CD4-positive, alpha-beta T cell (primary cell): ENCODE results near the gene RAD21L1. TPM values are rescaled to one million over a fixed set of nuclear protein-coding genes. Genes with fewer than 3 reads are reported as not detected.

Experiments used
- ATAC-seq: fragments of 200-7000 bp; cut with Tn5 transposase; one replicate; pipeline ENCODE4 v1.10.0; 2022; ENCODE audit warnings: mild to moderate bottlenecking; ENCODE audit not compliant: poor library complexity
- CTCF ChIA-PET: fragments of 350-600 bp; sonication (Branson Sonifier 250); formaldehyde crosslinking; loops from one replicate; lab custom pipeline; 2021; ENCODE audit warnings: antibody characterized with exemption, inconsistent platforms; lab: Charles Lee
- POLR2A ChIA-PET: fragments of 350-600 bp; sonication (Branson Sonifier 250); formaldehyde crosslinking; loops from one replicate; lab custom pipeline; 2021; ENCODE audit warnings: antibody characterized with exemption, inconsistent platforms; lab: Charles Lee
- DNase-seq, 14 experiments: peaks; one replicate each; pipeline ENCODE4 v3.0.0-alpha.2; 2013 to 2020; ENCODE audit warnings: mixed read lengths in 2 of 14
- H3K27ac ChIP-seq, 2 donors: one replicate each; pipeline versions ENCODE4 v1.5.1 to v1.7.0; 2013; ENCODE audit warnings: low read length in 2 of 2, low read depth in 1 of 2, mild to moderate bottlenecking in 1 of 2
- H3K27me3 ChIP-seq, 2 experiments: 1 replicate in 1 of 2; 2 replicates in 1 of 2; pipeline versions ENCODE4 v1.6.1 to v1.7.0; 2013; ENCODE audit warnings: low read length in 2 of 2, control low read depth in 1 of 2, mild to moderate bottlenecking in 1 of 2, moderate library complexity in 1 of 2; ENCODE audit not compliant: insufficient read depth in 2 of 2, control insufficient read depth in 1 of 2
- H3K36me3 ChIP-seq: one replicate; pipeline ENCODE4 v1.6.1; 2013; ENCODE audit warnings: low read length, control low read depth; ENCODE audit not compliant: insufficient read depth
- H3K4me1 ChIP-seq: one replicate; pipeline ENCODE4 v1.6.1; 2013; ENCODE audit warnings: low read length, control low read depth; ENCODE audit not compliant: insufficient read depth
- H3K4me3 ChIP-seq: one replicate; pipeline ENCODE4 v1.5.1; 2013; ENCODE audit warnings: mild to moderate bottlenecking, low read length, moderate library complexity
- H3K9me3 ChIP-seq, 2 experiments: 1 replicate in 1 of 2; 2 replicates in 1 of 2; pipeline versions ENCODE4 v1.6.1 to v1.7.0; 2013; ENCODE audit warnings: low read length in 2 of 2, mild to moderate bottlenecking in 2 of 2, control low read depth in 1 of 2, moderate library complexity in 1 of 2; ENCODE audit not compliant: control insufficient read depth in 1 of 2, insufficient read depth in 1 of 2
- H3K27ac Mint-ChIP-seq: one replicate; pipeline ENCODE4 v1.8.0; 2020; ENCODE audit warnings: mixed read lengths
- H3K27me3 Mint-ChIP-seq: one replicate; pipeline ENCODE4 v1.8.0; 2021; ENCODE audit warnings: mixed read lengths
- H3K36me3 Mint-ChIP-seq: one replicate; pipeline ENCODE4 v1.8.0; 2021; ENCODE audit warnings: low read depth, mixed read lengths
- H3K4me1 Mint-ChIP-seq: one replicate; pipeline ENCODE4 v1.8.0; 2021; ENCODE audit warnings: low read depth, mixed read lengths
- H3K4me3 Mint-ChIP-seq: one replicate; pipeline ENCODE4 v1.8.0; 2020; ENCODE audit warnings: mild to moderate bottlenecking, mixed read lengths
- H3K9me3 Mint-ChIP-seq: one replicate; pipeline ENCODE4 v1.8.0; 2020; ENCODE audit warnings: mixed read lengths
- CTCF ChIP-seq: fragments of 200-600 bp; IDR thresholded peaks from one replicate; pipeline ENCODE4 v1.8.0; 2022; ENCODE audit warnings: antibody characterized with exemption, mild to moderate bottlenecking
- intact Hi-C, 2 experiments: fragments of 100-400 bp; cut with DNase I in 1 of 2; cut with micrococcal nuclease in 1 of 2; formaldehyde crosslinking; loops; one replicate each; pipeline versions ENCODE4 v1.15.1 to v1.9.0; 2023 to 2025; cut with DNase I, micrococcal nuclease
- total RNA-seq, 174 experiments: library from RNA in 2 of 174; stranded (reverse) in 2 of 174; gene quantifications; one replicate each; pipeline ENCODE4 v1.2.3 and lab custom pipeline; 2021 to 2026

Gene RAD21L1
- total RNA-seq, 2 experiments from 2014 or later: 0.58 TPM; not detected in 1

- H3K27ac Mint-ChIP-seq: no peak overlapping the region
- H3K4me3 ChIP-seq: no peak overlapping the region
Observed at GRCh38 chr20:1241456-1241855, 15.6 kb downstream of the RAD21L1 start.

GRCh38 chr20:1242099-1242498, 16.3 kb downstream of the RAD21L1 start:
- intact Hi-C loops: no loop called here
- TF ChIP-seq CTCF: no peak
- H3K9me3 ChIP-seq: no peaks in the 10 kb centered on the region
- Mint-ChIP-seq H3K27me3 (peaks cover 7% of the 10 kb centered on the region), H3K4me1 (no peaks in the 10 kb centered on the region), H3K9me3 (no peaks in the 10 kb centered on the region), H3K27ac (no peak overlapping the region), H3K36me3 (no peaks in the 10 kb centered on the region), H3K4me3 (no peak overlapping the region)
- ChIA-PET POLR2A (interaction anchor here (0.9 kb wide), 1 partner anchor 45 kb away, joined by 3 read pairs; no protein-coding TSS in a partner anchor), CTCF (no interaction called here)
- H3K4me1 ChIP-seq: no peaks in the 10 kb centered on the region
- peaks cover 0 to 12% of the 10 kb centered on the region in 2 experiments for H3K27me3 ChIP-seq
- DNase-seq (no peak), ATAC-seq (no peak)
- no peak overlapping the region for H3K4me3 ChIP-seq
- no peaks in the 10 kb centered on the region for H3K36me3 ChIP-seq
- no peak overlapping the region for H3K27ac ChIP-seq

More at GRCh38 chr20:1241456-1241855, 15.6 kb downstream of the RAD21L1 start:
- Histone ChIP-seq H3K36me3 (no peaks in the 10 kb centered on the region), H3K9me3 (no peaks in the 10 kb centered on the region), H3K4me1 (no peaks in the 10 kb centered on the region), H3K27me3 (peaks cover 0 to 12% of the 10 kb centered on the region in 2 experiments), H3K27ac (no peak overlapping the region)
- no peaks in the 10 kb centered on the region for H3K9me3 Mint-ChIP-seq
- no peak for TF ChIP-seq CTCF
- peaks cover 7% of the 10 kb centered on the region for H3K27me3 Mint-ChIP-seq
- H3K4me3 Mint-ChIP-seq: no peak overlapping the region
- DNase-seq (no peak), ATAC-seq (no peak)
- H3K4me1 Mint-ChIP-seq: no peaks in the 10 kb centered on the region
- intact Hi-C loops: no loop called here
- no peaks in the 10 kb centered on the region for H3K36me3 Mint-ChIP-seq
- CTCF ChIA-PET: no interaction called here
- POLR2A ChIA-PET: no interaction called here

- ChIA-PET CTCF (no interaction called here), POLR2A (interaction anchor here (0.9 kb wide), 1 partner anchor 45 kb away, joined by 3 read pairs; no protein-coding TSS in a partner anchor)
- no peak overlapping the region for H3K4me3 Mint-ChIP-seq
Observed at GRCh38 chr20:1242530-1242929, 16.7 kb downstream of the RAD21L1 start.

More at GRCh38 chr20:1242530-1242929, 16.7 kb downstream of the RAD21L1 start:
- H3K9me3 Mint-ChIP-seq: no peaks in the 10 kb centered on the region
- Histone ChIP-seq H3K9me3 (no peaks in the 10 kb centered on the region), H3K36me3 (no peaks in the 10 kb centered on the region), H3K27ac (no peak overlapping the region), H3K4me3 (no peak overlapping the region), H3K27me3 (peaks cover 0 to 12% of the 10 kb centered on the region in 2 experiments), H3K4me1 (no peaks in the 10 kb centered on the region)
- peaks cover 7% of the 10 kb centered on the region for H3K27me3 Mint-ChIP-seq
- H3K27ac Mint-ChIP-seq: no peak overlapping the region
- intact Hi-C loops: no loop called here
- no peak for TF ChIP-seq CTCF
- H3K4me1 Mint-ChIP-seq: no peaks in the 10 kb centered on the region
- no peak for DNase-seq
- H3K36me3 Mint-ChIP-seq: no peaks in the 10 kb centered on the region
- no peak for ATAC-seq
